ENCODE measurements around the gene MRPS17.

DNA sequence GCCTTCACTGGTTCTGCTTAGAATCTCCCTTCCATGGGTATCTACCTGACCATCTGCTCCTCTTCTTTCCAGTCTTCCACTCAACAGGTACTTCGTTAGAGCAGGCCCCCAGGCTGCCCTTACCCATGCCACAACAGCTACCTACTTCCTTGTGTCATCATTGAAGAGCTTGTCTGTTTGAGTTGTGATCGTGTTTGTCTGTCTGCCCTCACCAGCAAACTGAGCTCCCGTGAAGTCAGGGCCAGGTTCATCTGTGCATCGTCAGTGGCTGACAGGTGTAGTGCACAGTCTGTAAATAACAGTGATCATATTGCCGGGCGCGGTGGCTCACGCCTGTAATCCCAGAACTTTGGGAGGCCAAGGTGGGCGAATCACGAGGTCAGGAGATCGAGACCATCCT is 17.7 kb downstream of the MRPS17 start:
- no peak for TF ChIP-seq POLR2A (IDR thresholded peaks at IDR 0.05)
- TF ChIP-seq, protein P1, sequence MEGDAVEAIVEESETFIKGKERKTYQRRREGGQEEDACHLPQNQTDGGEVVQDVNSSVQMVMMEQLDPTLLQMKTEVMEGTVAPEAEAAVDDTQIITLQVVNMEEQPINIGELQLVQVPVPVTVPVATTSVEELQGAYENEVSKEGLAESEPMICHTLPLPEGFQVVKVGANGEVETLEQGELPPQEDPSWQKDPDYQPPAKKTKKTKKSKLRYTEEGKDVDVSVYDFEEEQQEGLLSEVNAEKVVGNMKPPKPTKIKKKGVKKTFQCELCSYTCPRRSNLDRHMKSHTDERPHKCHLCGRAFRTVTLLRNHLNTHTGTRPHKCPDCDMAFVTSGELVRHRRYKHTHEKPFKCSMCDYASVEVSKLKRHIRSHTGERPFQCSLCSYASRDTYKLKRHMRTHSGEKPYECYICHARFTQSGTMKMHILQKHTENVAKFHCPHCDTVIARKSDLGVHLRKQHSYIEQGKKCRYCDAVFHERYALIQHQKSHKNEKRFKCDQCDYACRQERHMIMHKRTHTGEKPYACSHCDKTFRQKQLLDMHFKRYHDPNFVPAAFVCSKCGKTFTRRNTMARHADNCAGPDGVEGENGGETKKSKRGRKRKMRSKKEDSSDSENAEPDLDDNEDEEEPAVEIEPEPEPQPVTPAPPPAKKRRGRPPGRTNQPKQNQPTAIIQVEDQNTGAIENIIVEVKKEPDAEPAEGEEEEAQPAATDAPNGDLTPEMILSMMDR (IDR thresholded peaks at IDR 0.05) = no peak
